ENCODE measurements around the gene CHI3L1. TPM values are rescaled to one million over a fixed set of nuclear protein-coding genes. Genes with fewer than 3 reads are reported as not detected.

Gene CHI3L1
- total and polyA plus RNA-seq, 2 donors from 2014 or later: 49.5 to 96.6 TPM

DNA sequence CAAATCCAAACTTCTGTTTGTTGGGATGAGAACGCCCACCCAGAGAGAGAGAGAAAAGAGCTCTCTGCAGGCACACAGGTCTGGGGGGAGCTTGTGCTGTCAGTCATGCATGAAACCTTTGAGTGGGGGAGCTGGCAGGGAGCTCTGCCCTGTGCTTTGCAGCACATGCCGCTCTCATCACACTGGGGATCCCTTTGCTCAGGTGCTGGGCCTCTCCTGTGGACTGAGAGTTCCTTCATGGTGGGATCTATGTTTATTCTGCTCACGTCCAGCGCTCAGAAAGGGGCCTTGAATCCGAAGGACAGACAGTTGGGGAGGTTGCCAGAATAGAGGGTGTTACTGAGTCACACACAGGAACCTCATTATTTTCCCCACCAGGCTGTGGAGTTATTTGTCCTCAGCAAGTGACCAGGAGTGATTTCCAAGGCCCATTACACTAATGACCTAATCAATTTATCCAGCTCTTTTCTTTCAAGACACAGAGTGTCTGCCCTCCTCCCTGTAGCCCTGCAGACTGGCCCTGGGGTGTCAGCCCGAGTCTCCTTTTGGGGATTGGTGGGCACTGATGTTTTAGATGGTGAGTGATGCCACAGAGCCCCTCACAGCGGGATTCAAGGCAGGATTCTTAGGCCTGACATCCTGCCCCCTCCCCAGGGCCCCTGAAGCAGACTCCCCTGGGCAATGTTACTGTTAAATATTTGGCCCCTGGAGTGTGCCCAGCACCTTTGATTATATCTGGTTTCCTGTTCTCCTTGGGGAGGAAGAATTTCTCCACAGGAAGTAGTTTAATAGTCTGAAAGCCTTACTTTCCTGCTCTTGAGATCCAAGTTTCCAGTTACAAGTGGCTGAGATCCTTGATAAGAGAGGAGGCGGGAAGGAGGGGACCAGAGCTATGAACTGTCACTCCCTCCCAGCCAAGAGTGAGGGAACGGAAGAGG lies 33.2 kb downstream of the CHI3L1 start:
- Histone ChIP-seq H3K9me3 (ENCODE audit: control insufficient read depth in 2 of 3, insufficient read depth in 1 of 3, low read length in 3 of 3) (no peaks in the 10 kb centered on the region), H3K36me3 (ENCODE audit: control insufficient read depth in 2 of 3, insufficient read depth in 3 of 3, low read length in 3 of 3) (no peaks in the 10 kb centered on the region), H3K4me3 (ENCODE audit: low read length in 3 of 3) (no peak overlapping the region), H3K4me1 (ENCODE audit: control insufficient read depth in 2 of 3, insufficient read depth in 2 of 3, low read depth in 1 of 3, low read length in 3 of 3) (peaks cover 2 to 17% (median 14%) of the 10 kb centered on the region in 3 donors), H3K27ac (ENCODE audit: low read depth in 2 of 2, low read length in 2 of 2) (peak overlapping the region in 1 of 2 donors; percentile 28), H3K27me3 (ENCODE audit: control insufficient read depth, insufficient read depth, low read length) (no peaks in the 10 kb centered on the region), H3K9ac (ENCODE audit: low read length in 3 of 3) (peak overlapping the region in 1 of 3 donors; percentile 10)
- peak; percentile 40 to 87 (median 79) for DNase-seq
- intact Hi-C loops (cut with DNase I): no loop called here
- no peak for TF ChIP-seq CTCF (IDR thresholded peaks at IDR 0.05; ENCODE audit: borderline replicate concordance, extremely low read depth, insufficient read depth)
- FAIRE-seq: no peak

GRCh38 chr1:203152158-203153034 lies 34.1 kb downstream of the CHI3L1 start:
- no peak for TF ChIP-seq CTCF (IDR thresholded peaks at IDR 0.05; ENCODE audit: borderline replicate concordance, extremely low read depth, insufficient read depth)
- intact Hi-C loops (cut with DNase I): no loop called here
- Histone ChIP-seq H3K4me3 (ENCODE audit: low read length in 3 of 3) (no peak overlapping the region), H3K36me3 (ENCODE audit: control insufficient read depth in 2 of 3, insufficient read depth in 3 of 3, low read length in 3 of 3) (no peaks in the 10 kb centered on the region), H3K9me3 (ENCODE audit: control insufficient read depth in 2 of 3, insufficient read depth in 1 of 3, low read length in 3 of 3) (no peaks in the 10 kb centered on the region), H3K27ac (ENCODE audit: low read depth in 2 of 2, low read length in 2 of 2) (no peak overlapping the region), H3K9ac (ENCODE audit: low read length in 3 of 3) (no peak overlapping the region), H3K27me3 (ENCODE audit: control insufficient read depth, insufficient read depth, low read length) (no peaks in the 10 kb centered on the region), H3K4me1 (ENCODE audit: control insufficient read depth in 2 of 3, insufficient read depth in 2 of 3, low read depth in 1 of 3, low read length in 3 of 3) (peaks cover 2 to 17% (median 14%) of the 10 kb centered on the region in 3 donors)
- FAIRE-seq (no peak), DNase-seq (peak; percentile 64 to 93 (median 88))

- peaks cover 2 to 17% (median 14%) of the 10 kb centered on the region in 3 donors for H3K4me1 ChIP-seq (ENCODE audit: control insufficient read depth in 2 of 3, insufficient read depth in 2 of 3, low read depth in 1 of 3, low read length in 3 of 3)
- H3K27ac ChIP-seq (ENCODE audit: low read depth in 2 of 2, low read length in 2 of 2): no peak overlapping the region
- peak; percentile 22 to 91 (median 80) for DNase-seq
These were observed 34.9 kb downstream of the CHI3L1 start for GRCh38 chr1:203151362-203152157.

More at GRCh38 chr1:203151362-203152157, 34.9 kb downstream of the CHI3L1 start:
- no peaks in the 10 kb centered on the region for H3K36me3 ChIP-seq (ENCODE audit: control insufficient read depth in 2 of 3, insufficient read depth in 3 of 3, low read length in 3 of 3)
- no peaks in the 10 kb centered on the region for H3K9me3 ChIP-seq (ENCODE audit: control insufficient read depth in 2 of 3, insufficient read depth in 1 of 3, low read length in 3 of 3)
- no peak overlapping the region for H3K4me3 ChIP-seq (ENCODE audit: low read length in 3 of 3)
- no peak overlapping the region for H3K9ac ChIP-seq (ENCODE audit: low read length in 3 of 3)
- intact Hi-C loops (cut with DNase I): no loop called here
- TF ChIP-seq CTCF (IDR thresholded peaks at IDR 0.05; ENCODE audit: borderline replicate concordance, extremely low read depth, insufficient read depth): no peak
- FAIRE-seq: no peak
- no peaks in the 10 kb centered on the region for H3K27me3 ChIP-seq (ENCODE audit: control insufficient read depth, insufficient read depth, low read length)
